Measurements from ENCODE around the gene MYH2.
"Not testable (repeated sequence)": the region's sequence is repeated elsewhere in the genome, so short reads cannot be mapped to it uniquely, and the experiment has no call there.

Gene MYH2

DNA sequence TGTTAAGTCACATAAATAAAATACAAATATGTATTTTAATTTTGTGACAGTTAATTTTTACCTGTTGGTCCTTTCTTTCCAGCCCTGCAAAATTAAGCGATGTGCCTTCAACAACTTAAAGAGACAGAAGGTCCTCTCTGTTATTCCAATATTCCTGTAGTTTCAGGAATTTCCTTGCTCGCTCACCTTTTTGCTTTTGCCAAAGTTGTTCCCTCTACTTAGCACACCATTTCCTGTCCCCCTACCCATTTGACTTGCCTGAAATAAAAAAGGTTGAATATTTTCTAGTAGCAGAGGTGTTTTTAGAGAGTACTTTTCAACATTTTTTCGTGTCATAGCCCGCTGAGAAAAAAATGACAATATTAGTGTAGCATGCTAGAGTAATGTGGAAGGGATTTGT is 556 bp upstream of the MYH2 start:
- Histone ChIP-seq H3K36me3 (ENCODE audit: insufficient read depth, low read length) (no peaks in the 10 kb centered on the region), H3K27ac (ENCODE audit: low read depth, low read length) (peak overlapping the region; percentile 80; the same call in 1 of the 2 replicates), H3K4me1 (ENCODE audit: insufficient read depth, low read length) (peaks cover 41% of the 10 kb centered on the region), H3K27me3 (ENCODE audit: insufficient read depth, low read length) (no peaks in the 10 kb centered on the region), H3K9me3 (ENCODE audit: insufficient read depth, low read depth, low read length) (no peaks in the 10 kb centered on the region), H3K9ac (ENCODE audit: low read depth, low read length) (no peak overlapping the region), H3K4me3 (ENCODE audit: low read length) (peak overlapping the region; percentile 16)
- 70% methylated on average over 4 of the region's 4 CpGs for WGBS

DNA sequence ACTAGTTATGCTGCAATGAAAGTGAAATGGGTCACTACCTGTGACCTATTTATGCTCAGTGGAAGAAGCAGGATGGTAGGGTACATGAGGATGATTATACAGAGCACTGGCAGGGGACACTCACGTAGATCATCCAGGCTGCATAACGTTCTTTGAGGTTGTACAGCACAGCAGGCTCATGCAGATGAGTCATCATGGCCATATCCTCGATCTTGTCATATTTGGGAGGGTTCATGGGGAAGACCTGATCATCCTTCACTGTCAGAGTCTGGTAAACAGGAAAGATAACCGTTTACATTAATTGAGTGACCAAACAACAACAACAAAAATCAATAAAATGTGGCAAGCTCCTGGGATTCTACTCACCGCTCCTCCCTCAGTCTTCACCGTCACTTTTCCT is 2.1 kb downstream of the MYH2 start:
- H3K9ac ChIP-seq (ENCODE audit: low read depth, low read length), result no peak overlapping the region
- WGBS, result 92% methylated on average over 6 of the region's 6 CpGs
- H3K9me3 ChIP-seq (ENCODE audit: insufficient read depth, low read depth, low read length), result peaks cover 5% of the 10 kb centered on the region; the same call in 1 of the 2 replicates
- no peak overlapping the region for H3K27ac ChIP-seq (ENCODE audit: low read depth, low read length)
- H3K27me3 ChIP-seq (ENCODE audit: insufficient read depth, low read length), result no peaks in the 10 kb centered on the region
- H3K4me1 ChIP-seq (ENCODE audit: insufficient read depth, low read length), result peaks cover 37% of the 10 kb centered on the region
- H3K4me3 ChIP-seq (ENCODE audit: low read length), result no peak overlapping the region
- H3K36me3 ChIP-seq (ENCODE audit: insufficient read depth, low read length), result no peaks in the 10 kb centered on the region

DNA sequence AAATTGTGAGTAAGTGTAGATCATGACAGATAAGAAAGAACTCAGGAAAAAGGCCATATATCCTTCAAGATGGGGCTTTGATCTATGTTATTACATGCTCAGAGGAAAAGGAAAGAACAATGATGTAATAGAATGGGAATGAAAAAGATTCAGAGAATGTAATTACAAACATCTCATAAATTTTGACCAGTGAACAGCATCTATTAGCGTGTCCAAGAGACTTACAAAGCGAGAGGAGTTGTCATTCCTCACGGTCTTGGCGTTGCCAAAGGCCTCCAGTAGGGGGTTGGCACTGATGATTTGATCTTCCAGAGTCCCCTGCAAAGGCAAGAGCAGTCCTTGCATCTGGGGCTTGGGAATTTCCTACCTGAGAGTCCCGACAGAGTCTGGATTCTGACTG is 6.0 kb downstream of the MYH2 start:
- H3K27me3 ChIP-seq (ENCODE audit: insufficient read depth, low read length); H3K4me3 ChIP-seq (ENCODE audit: low read length); H3K9ac ChIP-seq (ENCODE audit: low read depth, low read length); H3K36me3 ChIP-seq (ENCODE audit: insufficient read depth, low read length); H3K27ac ChIP-seq (ENCODE audit: low read depth, low read length): not testable (repeated sequence)
- peaks cover 12% of the 10 kb centered on the region for H3K4me1 ChIP-seq (ENCODE audit: insufficient read depth, low read length)
- whole genome bisulfite sequencing, result 79% methylated on average over 5 of the region's 5 CpGs
- peaks cover 21% of the 10 kb centered on the region for H3K9me3 ChIP-seq (ENCODE audit: insufficient read depth, low read depth, low read length)

DNA sequence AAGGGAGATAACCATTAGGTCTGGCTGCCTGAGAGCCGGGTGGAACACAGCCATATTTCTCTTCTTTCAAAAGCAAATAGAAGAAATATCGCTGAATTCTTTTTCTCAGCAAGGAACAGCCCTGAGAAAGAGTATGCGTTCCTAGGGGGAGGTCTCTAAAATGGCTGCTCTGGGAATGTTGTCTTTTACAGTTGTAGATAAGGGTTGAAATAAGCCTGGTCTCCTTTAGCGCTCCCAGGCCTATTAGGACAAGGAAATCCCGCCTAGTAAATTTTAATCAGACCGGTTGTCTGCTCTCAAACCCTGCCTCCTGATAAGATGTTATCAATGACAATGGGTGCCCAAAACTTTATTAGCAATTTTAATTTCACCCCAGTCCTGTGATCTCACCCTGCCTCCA is 8.3 kb downstream of the MYH2 start:
- H3K9me3 ChIP-seq (ENCODE audit: insufficient read depth, low read depth, low read length), result peaks cover 21% of the 10 kb centered on the region
- H3K27me3 ChIP-seq (ENCODE audit: insufficient read depth, low read length); H3K4me3 ChIP-seq (ENCODE audit: low read length); H3K27ac ChIP-seq (ENCODE audit: low read depth, low read length); H3K36me3 ChIP-seq (ENCODE audit: insufficient read depth, low read length); H3K9ac ChIP-seq (ENCODE audit: low read depth, low read length); H3K4me1 ChIP-seq (ENCODE audit: insufficient read depth, low read length): not testable (repeated sequence)
- WGBS, result 95% methylated on average over 6 of the region's 6 CpGs

DNA sequence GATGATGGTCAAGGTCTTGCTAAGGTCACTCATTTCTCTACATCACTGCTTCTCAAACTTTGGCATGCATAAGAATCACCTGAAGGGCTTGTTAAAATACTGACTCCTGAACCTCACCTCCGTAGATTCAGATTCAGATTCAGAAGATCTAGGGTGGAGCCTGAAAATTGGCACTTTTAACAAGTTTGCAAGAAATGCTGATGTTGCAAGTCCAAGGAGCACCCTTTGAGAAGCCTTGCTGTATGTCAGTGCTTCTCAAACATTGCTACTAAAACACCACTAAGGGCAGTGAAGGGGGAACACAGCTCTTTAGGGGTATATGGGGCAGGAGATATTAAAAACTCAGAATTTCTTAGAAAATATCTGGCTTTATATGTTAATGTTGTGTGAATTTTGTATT is 17.4 kb downstream of the MYH2 start:
- Histone ChIP-seq H3K27ac (ENCODE audit: low read depth, low read length) (no peak overlapping the region), H3K36me3 (ENCODE audit: insufficient read depth, low read length) (no peaks in the 10 kb centered on the region), H3K27me3 (ENCODE audit: insufficient read depth, low read length) (no peaks in the 10 kb centered on the region), H3K9me3 (ENCODE audit: insufficient read depth, low read depth, low read length) (no peaks in the 10 kb centered on the region), H3K4me1 (ENCODE audit: insufficient read depth, low read length) (no peaks in the 10 kb centered on the region), H3K4me3 (ENCODE audit: low read length) (no peak overlapping the region), H3K9ac (ENCODE audit: low read depth, low read length) (no peak overlapping the region)
- WGBS, result 95% methylated on average over 1 of the region's 1 CpG

DNA sequence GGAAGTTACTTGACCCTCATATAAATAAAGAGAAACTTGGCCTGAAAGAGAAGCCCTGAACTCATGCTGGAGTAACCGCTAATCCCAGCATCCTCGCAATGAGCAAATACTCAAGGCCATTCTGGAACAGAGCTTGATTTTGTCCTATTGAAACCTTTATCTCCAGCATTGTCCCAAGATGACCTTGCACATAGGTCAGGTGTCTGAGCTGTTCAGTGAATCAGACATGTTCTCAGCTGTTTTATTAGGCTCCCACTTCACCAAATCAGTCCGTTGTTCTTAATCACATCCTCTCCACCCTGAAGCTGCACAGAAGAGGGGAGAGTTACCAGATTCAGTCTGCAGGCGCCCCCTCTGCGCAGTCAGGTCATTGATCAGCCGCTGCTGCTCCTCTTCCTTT is 22.0 kb downstream of the MYH2 start:
- Histone ChIP-seq H3K36me3 (ENCODE audit: insufficient read depth, low read length) (no peaks in the 10 kb centered on the region), H3K27ac (ENCODE audit: low read depth, low read length) (no peak overlapping the region), H3K4me1 (ENCODE audit: insufficient read depth, low read length) (no peaks in the 10 kb centered on the region), H3K27me3 (ENCODE audit: insufficient read depth, low read length) (no peaks in the 10 kb centered on the region), H3K4me3 (ENCODE audit: low read length) (no peak overlapping the region), H3K9ac (ENCODE audit: low read depth, low read length) (no peak overlapping the region), H3K9me3 (ENCODE audit: insufficient read depth, low read depth, low read length) (no peaks in the 10 kb centered on the region)
- WGBS, result 96% methylated on average over 6 of the region's 6 CpGs

DNA sequence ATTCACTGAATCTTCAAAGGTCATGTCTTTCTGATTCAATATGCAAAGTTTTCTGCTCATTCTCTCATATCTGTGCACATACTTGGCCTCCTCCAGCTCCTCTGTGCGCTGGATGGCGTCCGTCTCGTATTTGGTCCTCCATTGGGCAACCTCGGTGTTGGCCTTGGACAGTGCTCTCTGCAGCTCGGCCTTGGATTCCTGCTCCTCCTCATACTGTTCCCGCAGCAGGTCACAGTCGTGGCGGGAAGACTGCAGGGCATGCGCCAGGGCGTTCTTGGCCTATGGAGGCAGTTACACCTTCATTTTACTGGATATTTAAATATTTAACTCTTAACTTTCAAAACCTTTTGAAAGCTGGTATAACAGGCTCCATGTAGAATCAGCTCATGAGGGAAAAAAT is 22.9 kb downstream of the MYH2 start:
- no peaks in the 10 kb centered on the region for H3K9me3 ChIP-seq (ENCODE audit: insufficient read depth, low read depth, low read length)
- no peak overlapping the region for H3K9ac ChIP-seq (ENCODE audit: low read depth, low read length)
- H3K27me3 ChIP-seq (ENCODE audit: insufficient read depth, low read length), result no peaks in the 10 kb centered on the region
- no peak overlapping the region for H3K4me3 ChIP-seq (ENCODE audit: low read length)
- no peaks in the 10 kb centered on the region for H3K4me1 ChIP-seq (ENCODE audit: insufficient read depth, low read length)
- 94% methylated on average over 11 of the region's 11 CpGs for WGBS
- H3K27ac ChIP-seq (ENCODE audit: low read depth, low read length), result no peak overlapping the region
- H3K36me3 ChIP-seq (ENCODE audit: insufficient read depth, low read length), result no peaks in the 10 kb centered on the region

DNA sequence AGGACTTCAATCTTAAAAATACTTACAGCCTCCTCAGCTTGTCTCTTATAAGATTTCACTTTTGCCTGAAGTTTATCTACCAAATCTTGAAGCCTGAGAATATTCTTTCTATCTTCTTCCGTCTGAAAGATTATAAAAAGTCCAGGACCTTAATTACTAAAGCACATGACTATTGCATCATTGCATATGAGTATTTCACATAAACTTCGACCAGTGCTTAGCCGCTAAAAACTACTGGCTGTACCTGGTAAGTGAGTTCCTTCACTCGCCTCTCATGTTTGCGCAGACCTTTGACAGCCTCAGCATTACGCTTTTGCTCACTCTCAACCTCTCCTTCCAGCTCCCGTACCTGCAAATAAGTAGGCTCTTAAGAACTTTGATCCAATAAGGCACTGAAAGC is 26.4 kb downstream of the MYH2 start:
- Histone ChIP-seq H3K9me3 (ENCODE audit: insufficient read depth, low read depth, low read length) (no peaks in the 10 kb centered on the region), H3K9ac (ENCODE audit: low read depth, low read length) (no peak overlapping the region), H3K27me3 (ENCODE audit: insufficient read depth, low read length) (no peaks in the 10 kb centered on the region), H3K4me1 (ENCODE audit: insufficient read depth, low read length) (no peaks in the 10 kb centered on the region), H3K36me3 (ENCODE audit: insufficient read depth, low read length) (no peaks in the 10 kb centered on the region), H3K4me3 (ENCODE audit: low read length) (no peak overlapping the region), H3K27ac (ENCODE audit: low read depth, low read length) (no peak overlapping the region)
- 95% methylated on average over 7 of the region's 7 CpGs for WGBS

DNA sequence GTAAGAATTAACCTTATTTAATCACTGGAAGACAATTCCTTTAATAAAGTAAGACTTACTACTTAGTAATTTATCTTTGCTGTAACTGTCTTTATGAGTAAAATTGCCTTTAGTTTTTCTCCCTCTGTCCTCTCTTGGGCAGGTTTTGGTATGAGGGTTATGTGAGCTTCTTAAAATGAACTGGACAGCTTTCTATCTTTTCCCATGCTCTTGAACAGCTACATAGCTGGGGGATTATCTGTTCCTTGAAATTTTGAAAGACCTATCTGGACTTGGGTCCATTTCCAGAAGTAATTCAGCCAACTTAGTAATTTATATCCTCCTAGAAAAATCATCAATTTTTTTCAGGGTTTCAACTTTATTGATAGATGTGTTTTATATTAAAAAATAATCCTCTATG is 27.5 kb downstream of the MYH2 start:
- no peak overlapping the region for H3K9ac ChIP-seq (ENCODE audit: low read depth, low read length)
- H3K27ac ChIP-seq (ENCODE audit: low read depth, low read length), result no peak overlapping the region
- no peaks in the 10 kb centered on the region for H3K27me3 ChIP-seq (ENCODE audit: insufficient read depth, low read length)
- no peaks in the 10 kb centered on the region for H3K9me3 ChIP-seq (ENCODE audit: insufficient read depth, low read depth, low read length)
- no peaks in the 10 kb centered on the region for H3K36me3 ChIP-seq (ENCODE audit: insufficient read depth, low read length)
- no peaks in the 10 kb centered on the region for H3K4me1 ChIP-seq (ENCODE audit: insufficient read depth, low read length)
- no peak overlapping the region for H3K4me3 ChIP-seq (ENCODE audit: low read length)

DNA sequence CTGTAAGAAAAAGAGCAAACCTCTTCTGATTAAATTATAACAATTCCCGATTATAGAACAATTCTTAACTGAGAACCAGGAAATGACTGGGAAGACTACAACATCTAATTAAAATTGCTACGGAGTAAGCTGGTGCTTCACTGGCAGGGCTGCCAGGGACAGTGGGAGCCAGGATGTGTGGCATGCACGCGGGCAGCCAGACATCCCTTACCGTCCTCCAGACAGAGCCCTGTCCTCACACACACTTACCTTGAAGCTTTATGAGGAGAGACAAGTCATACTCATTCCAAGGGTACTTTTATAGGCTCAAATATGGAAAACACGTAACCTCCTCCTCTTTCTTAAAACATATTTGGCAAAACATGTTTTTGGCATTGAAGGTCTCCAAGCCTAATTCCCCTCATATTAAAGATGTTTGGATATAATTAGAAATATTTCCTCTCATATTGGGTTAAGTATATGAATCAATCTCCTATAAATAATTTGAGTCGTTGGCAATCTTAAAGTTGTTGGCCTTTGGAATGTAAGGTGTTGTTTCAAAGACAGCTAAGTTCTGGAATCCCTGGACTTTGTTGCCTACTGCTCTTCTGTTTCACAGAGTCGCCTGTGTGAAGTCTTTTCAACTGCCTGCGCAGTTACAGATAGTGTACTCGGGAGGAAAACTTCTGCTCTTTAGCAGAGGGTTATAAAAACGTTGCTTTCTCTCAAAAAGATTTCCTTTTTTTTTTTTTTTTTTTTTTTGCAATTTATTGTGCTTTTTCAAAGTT is 31.0 kb downstream of the MYH2 start, which contains the start of gene MYH1:
MYH1 (minus strand) TSS at position 272 of the 767 bp plus-strand sequence. CDS start 1,900 bp downstream, outside the sequence.
- Histone ChIP-seq H3K36me3 (ENCODE audit: insufficient read depth, low read length) (no peaks in the 10 kb centered on the region), H3K4me1 (ENCODE audit: insufficient read depth, low read length) (no peaks in the 10 kb centered on the region), H3K27me3 (ENCODE audit: insufficient read depth, low read length) (no peaks in the 10 kb centered on the region), H3K9ac (ENCODE audit: low read depth, low read length) (no peak within 1 kb of the TSS), H3K27ac (ENCODE audit: low read depth, low read length) (no peak within 1 kb of the TSS), H3K4me3 (ENCODE audit: low read length) (no peak within 1 kb of the TSS), H3K9me3 (ENCODE audit: insufficient read depth, low read depth, low read length) (no peaks in the 10 kb centered on the region)
- WGBS, result 93% methylated on average over 10 of the region's 11 CpGs

DNA sequence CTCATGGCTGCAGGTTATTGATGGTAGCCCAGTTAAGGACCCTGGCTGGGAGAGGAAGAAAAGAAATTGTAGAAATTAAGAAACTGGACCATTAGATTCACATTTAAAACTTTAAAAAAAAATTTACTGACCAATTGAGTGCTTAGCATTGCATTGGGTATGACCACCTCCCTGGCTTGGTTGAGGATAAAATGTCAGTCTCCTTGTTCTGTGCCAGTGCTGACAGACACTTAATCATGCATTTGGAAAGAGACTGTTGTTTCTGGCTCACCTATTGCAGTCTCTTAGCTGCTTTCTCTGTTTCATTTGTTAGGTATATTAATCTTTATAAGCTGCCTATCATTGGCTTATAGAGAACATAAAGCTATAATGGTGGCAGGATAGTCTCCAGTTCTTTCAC is 32.8 kb downstream of the MYH2 start:
- no peaks in the 10 kb centered on the region for H3K9me3 ChIP-seq (ENCODE audit: insufficient read depth, low read depth, low read length)
- H3K4me3 ChIP-seq (ENCODE audit: low read length), result no peak overlapping the region
- no peaks in the 10 kb centered on the region for H3K4me1 ChIP-seq (ENCODE audit: insufficient read depth, low read length)
- H3K27me3 ChIP-seq (ENCODE audit: insufficient read depth, low read length), result no peaks in the 10 kb centered on the region
- no peaks in the 10 kb centered on the region for H3K36me3 ChIP-seq (ENCODE audit: insufficient read depth, low read length)
- H3K9ac ChIP-seq (ENCODE audit: low read depth, low read length), result no peak overlapping the region
- H3K27ac ChIP-seq (ENCODE audit: low read depth, low read length), result no peak overlapping the region

DNA sequence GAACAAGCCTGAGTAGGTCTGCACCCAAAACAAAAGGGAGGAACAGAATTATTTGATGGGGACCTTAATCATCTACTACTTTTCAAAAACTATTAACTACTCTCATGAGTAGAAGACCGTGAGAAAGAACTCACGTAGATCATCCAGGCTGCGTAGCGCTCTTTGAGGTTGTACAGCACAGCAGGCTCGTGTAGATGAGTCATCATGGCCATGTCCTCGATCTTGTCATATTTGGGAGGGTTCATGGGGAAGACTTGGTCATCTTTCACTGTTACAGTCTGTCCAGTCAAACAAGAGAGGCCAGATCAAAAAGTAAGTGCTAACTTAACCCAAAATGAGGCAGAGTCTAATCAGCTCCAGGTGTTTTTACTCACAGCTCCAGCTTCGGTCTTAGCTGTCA is 33.4 kb downstream of the MYH2 start:
- Histone ChIP-seq H3K27me3 (ENCODE audit: insufficient read depth, low read length) (no peaks in the 10 kb centered on the region), H3K9me3 (ENCODE audit: insufficient read depth, low read depth, low read length) (no peaks in the 10 kb centered on the region), H3K4me1 (ENCODE audit: insufficient read depth, low read length) (no peaks in the 10 kb centered on the region), H3K9ac (ENCODE audit: low read depth, low read length) (no peak overlapping the region), H3K36me3 (ENCODE audit: insufficient read depth, low read length) (no peaks in the 10 kb centered on the region), H3K4me3 (ENCODE audit: low read length) (no peak overlapping the region), H3K27ac (ENCODE audit: low read depth, low read length) (no peak overlapping the region)
- WGBS, result 95% methylated on average over 7 of the region's 7 CpGs
